Measurements from ENCODE around the gene RAP1GAP.

RAP1GAP gene

GRCh38 chr1:21648352-21648730, 20.8 kb downstream of the RAP1GAP start:
- Mint-ChIP-seq H3K36me3 (ENCODE audit: low read depth) (no peaks in the 10 kb centered on the region), H3K4me1 (ENCODE audit: low read depth) (peaks cover 12% of the 10 kb centered on the region), H3K27me3 (ENCODE audit: low read depth) (peaks cover 30% of the 10 kb centered on the region), H3K4me3 (no peak overlapping the region), H3K27ac (no peak overlapping the region), H3K9me3 (no peaks in the 10 kb centered on the region)

- no peaks in the 10 kb centered on the region for H3K36me3 Mint-ChIP-seq (ENCODE audit: low read depth)
- no peaks in the 10 kb centered on the region for H3K9me3 Mint-ChIP-seq
- peaks cover 25% of the 10 kb centered on the region for H3K27me3 Mint-ChIP-seq (ENCODE audit: low read depth)
- H3K27ac Mint-ChIP-seq: no peak overlapping the region
- H3K4me1 Mint-ChIP-seq (ENCODE audit: low read depth): peaks cover 11% of the 10 kb centered on the region
- H3K4me3 Mint-ChIP-seq: no peak overlapping the region
Observed at GRCh38 chr1:21647431-21648351, 21.5 kb downstream of the RAP1GAP start.

GRCh38 chr1:21645550-21645949, 23.6 kb downstream of the RAP1GAP start:
- Mint-ChIP-seq H3K4me3 (no peak overlapping the region), H3K27me3 (ENCODE audit: low read depth) (peaks cover 8% of the 10 kb centered on the region), H3K27ac (no peak overlapping the region), H3K9me3 (no peaks in the 10 kb centered on the region), H3K4me1 (ENCODE audit: low read depth) (no peaks in the 10 kb centered on the region), H3K36me3 (ENCODE audit: low read depth) (no peaks in the 10 kb centered on the region)

GRCh38 chr1:21644906-21645305, 24.3 kb downstream of the RAP1GAP start:
- H3K9me3 Mint-ChIP-seq: no peaks in the 10 kb centered on the region
- peaks cover 7% of the 10 kb centered on the region for H3K27me3 Mint-ChIP-seq (ENCODE audit: low read depth)
- H3K27ac Mint-ChIP-seq: no peak overlapping the region
- H3K36me3 Mint-ChIP-seq (ENCODE audit: low read depth): no peaks in the 10 kb centered on the region
- H3K4me3 Mint-ChIP-seq: no peak overlapping the region
- no peaks in the 10 kb centered on the region for H3K4me1 Mint-ChIP-seq (ENCODE audit: low read depth)

- Mint-ChIP-seq H3K36me3 (ENCODE audit: low read depth) (no peaks in the 10 kb centered on the region), H3K27me3 (ENCODE audit: low read depth) (peaks cover 3% of the 10 kb centered on the region), H3K4me3 (no peak overlapping the region), H3K4me1 (ENCODE audit: low read depth) (no peaks in the 10 kb centered on the region), H3K9me3 (no peaks in the 10 kb centered on the region), H3K27ac (no peak overlapping the region)
Observed at GRCh38 chr1:21644348-21644747, 24.8 kb downstream of the RAP1GAP start.

GRCh38 chr1:21643624-21644023, 25.5 kb downstream of the RAP1GAP start:
- H3K9me3 Mint-ChIP-seq: no peaks in the 10 kb centered on the region
- H3K4me3 Mint-ChIP-seq: no peak overlapping the region
- peaks cover 3% of the 10 kb centered on the region for H3K27me3 Mint-ChIP-seq (ENCODE audit: low read depth)
- H3K4me1 Mint-ChIP-seq (ENCODE audit: low read depth): no peaks in the 10 kb centered on the region
- no peaks in the 10 kb centered on the region for H3K36me3 Mint-ChIP-seq (ENCODE audit: low read depth)
- no peak overlapping the region for H3K27ac Mint-ChIP-seq

- Mint-ChIP-seq H3K9me3 (no peaks in the 10 kb centered on the region), H3K27me3 (ENCODE audit: low read depth) (no peaks in the 10 kb centered on the region), H3K27ac (no peak overlapping the region), H3K4me3 (no peak overlapping the region), H3K4me1 (ENCODE audit: low read depth) (no peaks in the 10 kb centered on the region), H3K36me3 (ENCODE audit: low read depth) (no peaks in the 10 kb centered on the region)
Observed at GRCh38 chr1:21641967-21642739, 27.0 kb downstream of the RAP1GAP start.

- Mint-ChIP-seq H3K4me1 (ENCODE audit: low read depth) (no peaks in the 10 kb centered on the region), H3K27me3 (ENCODE audit: low read depth) (no peaks in the 10 kb centered on the region), H3K27ac (no peak overlapping the region), H3K4me3 (no peak overlapping the region), H3K9me3 (no peaks in the 10 kb centered on the region), H3K36me3 (ENCODE audit: low read depth) (no peaks in the 10 kb centered on the region)
Observed at GRCh38 chr1:21641537-21641936, 27.6 kb downstream of the RAP1GAP start.

- no peak overlapping the region for H3K27ac Mint-ChIP-seq
- H3K36me3 Mint-ChIP-seq (ENCODE audit: low read depth): no peaks in the 10 kb centered on the region
- no peak overlapping the region for H3K4me3 Mint-ChIP-seq
- H3K4me1 Mint-ChIP-seq (ENCODE audit: low read depth): no peaks in the 10 kb centered on the region
- no peaks in the 10 kb centered on the region for H3K9me3 Mint-ChIP-seq
- H3K27me3 Mint-ChIP-seq (ENCODE audit: low read depth): no peaks in the 10 kb centered on the region
Observed at GRCh38 chr1:21641076-21641475, 28.1 kb downstream of the RAP1GAP start.

- Mint-ChIP-seq H3K4me3 (no peak overlapping the region), H3K27ac (no peak overlapping the region), H3K36me3 (ENCODE audit: low read depth) (no peaks in the 10 kb centered on the region), H3K9me3 (no peaks in the 10 kb centered on the region), H3K27me3 (ENCODE audit: low read depth) (no peaks in the 10 kb centered on the region), H3K4me1 (ENCODE audit: low read depth) (no peaks in the 10 kb centered on the region)
Observed at GRCh38 chr1:21640653-21641052, 28.5 kb downstream of the RAP1GAP start.

- no peaks in the 10 kb centered on the region for H3K4me1 Mint-ChIP-seq (ENCODE audit: low read depth)
- no peaks in the 10 kb centered on the region for H3K27me3 Mint-ChIP-seq (ENCODE audit: low read depth)
- no peak overlapping the region for H3K4me3 Mint-ChIP-seq
- no peak overlapping the region for H3K27ac Mint-ChIP-seq
- no peaks in the 10 kb centered on the region for H3K9me3 Mint-ChIP-seq
- H3K36me3 Mint-ChIP-seq (ENCODE audit: low read depth): no peaks in the 10 kb centered on the region
Observed at GRCh38 chr1:21639594-21640041, 29.5 kb downstream of the RAP1GAP start.

- H3K4me1 Mint-ChIP-seq (ENCODE audit: low read depth): no peaks in the 10 kb centered on the region
- H3K9me3 Mint-ChIP-seq: no peaks in the 10 kb centered on the region
- H3K36me3 Mint-ChIP-seq (ENCODE audit: low read depth): no peaks in the 10 kb centered on the region
- H3K4me3 Mint-ChIP-seq: no peak overlapping the region
- H3K27me3 Mint-ChIP-seq (ENCODE audit: low read depth): no peaks in the 10 kb centered on the region
- H3K27ac Mint-ChIP-seq: no peak overlapping the region
Observed at GRCh38 chr1:21638531-21639341, 30.4 kb downstream of the RAP1GAP start.

GRCh38 chr1:21637514-21637913, 31.6 kb downstream of the RAP1GAP start:
- Mint-ChIP-seq H3K9me3 (no peaks in the 10 kb centered on the region), H3K27ac (no peak overlapping the region), H3K4me3 (no peak overlapping the region), H3K36me3 (ENCODE audit: low read depth) (no peaks in the 10 kb centered on the region), H3K27me3 (ENCODE audit: low read depth) (no peaks in the 10 kb centered on the region), H3K4me1 (ENCODE audit: low read depth) (no peaks in the 10 kb centered on the region)

GRCh38 chr1:21636029-21636428, 33.1 kb downstream of the RAP1GAP start:
- H3K27ac Mint-ChIP-seq: no peak overlapping the region
- H3K36me3 Mint-ChIP-seq (ENCODE audit: low read depth): no peaks in the 10 kb centered on the region
- H3K4me1 Mint-ChIP-seq (ENCODE audit: low read depth): no peaks in the 10 kb centered on the region
- no peaks in the 10 kb centered on the region for H3K9me3 Mint-ChIP-seq
- H3K27me3 Mint-ChIP-seq (ENCODE audit: low read depth): no peaks in the 10 kb centered on the region
- no peak overlapping the region for H3K4me3 Mint-ChIP-seq

All from T-helper 1 cell treated with Interleukin-12 subunit alpha and Interleukin-12 subunit beta and Interleukin-4 antibody, amounts not matched to agents 30 μg/mL and 1 μg/mL, for 36 hours (primary cell).